MM.1S (cell line): ENCODE measurements around the gene ACOX2.
A peak's percentile ranks its signal among the peaks of the same experiment; 100 is the strongest.

Experiments used
- EZH2 ChIP-seq: fragments of 300-600 bp; sonication (generic); optimal IDR thresholded peaks from 2 replicates; pipeline ENCODE3; 2017; ENCODE audit warnings: low read depth, mild to moderate bottlenecking, antibody characterized with exemption, low read length, mixed read lengths
- TF ChIP-seq, protein P1 (sequence below): fragments of 300-600 bp; sonication (generic); IDR thresholded peaks from 2 replicates; pipeline ENCODE4 v1.5.1; 2016; ENCODE audit warnings: antibody characterized with exemption, low read length, mixed read lengths

- TF ChIP-seq, protein P1, sequence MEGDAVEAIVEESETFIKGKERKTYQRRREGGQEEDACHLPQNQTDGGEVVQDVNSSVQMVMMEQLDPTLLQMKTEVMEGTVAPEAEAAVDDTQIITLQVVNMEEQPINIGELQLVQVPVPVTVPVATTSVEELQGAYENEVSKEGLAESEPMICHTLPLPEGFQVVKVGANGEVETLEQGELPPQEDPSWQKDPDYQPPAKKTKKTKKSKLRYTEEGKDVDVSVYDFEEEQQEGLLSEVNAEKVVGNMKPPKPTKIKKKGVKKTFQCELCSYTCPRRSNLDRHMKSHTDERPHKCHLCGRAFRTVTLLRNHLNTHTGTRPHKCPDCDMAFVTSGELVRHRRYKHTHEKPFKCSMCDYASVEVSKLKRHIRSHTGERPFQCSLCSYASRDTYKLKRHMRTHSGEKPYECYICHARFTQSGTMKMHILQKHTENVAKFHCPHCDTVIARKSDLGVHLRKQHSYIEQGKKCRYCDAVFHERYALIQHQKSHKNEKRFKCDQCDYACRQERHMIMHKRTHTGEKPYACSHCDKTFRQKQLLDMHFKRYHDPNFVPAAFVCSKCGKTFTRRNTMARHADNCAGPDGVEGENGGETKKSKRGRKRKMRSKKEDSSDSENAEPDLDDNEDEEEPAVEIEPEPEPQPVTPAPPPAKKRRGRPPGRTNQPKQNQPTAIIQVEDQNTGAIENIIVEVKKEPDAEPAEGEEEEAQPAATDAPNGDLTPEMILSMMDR: peak; percentile 92
- no peak for TF ChIP-seq EZH2
Observed at GRCh38 chr3:58532794-58533220, 4.2 kb downstream of the ACOX2 start.
